Progenitor cell of endocrine pancreas (in vitro differentiated cells): ENCODE measurements around the gene EOMES. TPM values are rescaled to one million over a fixed set of nuclear protein-coding genes. Genes with fewer than 3 reads are reported as not detected.

Experiments
- DNase-seq: peaks from one replicate; pipeline ENCODE4 v3.0.0; 2021; ENCODE audit warnings: low spot score; ENCODE audit not compliant: unreplicated experiment
- H3K27ac Mint-ChIP-seq: 2 replicates; pipeline ENCODE4 v1.8.0; 2021; ENCODE audit warnings: mild to moderate bottlenecking, moderate library complexity, mixed read lengths
- H3K27me3 Mint-ChIP-seq: 2 replicates; pipeline ENCODE4 v1.8.0; 2021; ENCODE audit warnings: mixed read lengths
- H3K36me3 Mint-ChIP-seq: 2 replicates; pipeline ENCODE4 v1.8.0; 2022; ENCODE audit warnings: mixed read lengths; ENCODE audit not compliant: insufficient read depth
- H3K4me1 Mint-ChIP-seq: 2 replicates; pipeline ENCODE4 v1.8.0; 2021; ENCODE audit warnings: low read depth, mixed read lengths
- H3K4me3 Mint-ChIP-seq: 2 replicates; pipeline ENCODE4 v1.8.0; 2021; ENCODE audit warnings: low read depth, mild to moderate bottlenecking, moderate library complexity, mixed read lengths
- H3K9me3 Mint-ChIP-seq: 2 replicates; pipeline ENCODE4 v1.8.0; 2021; ENCODE audit warnings: low read depth, mixed read lengths
- CTCF ChIP-seq: fragments of 200-600 bp; sonication (generic); IDR thresholded peaks from one replicate; pipeline ENCODE4 v1.5.0; 2021; ENCODE audit warnings: antibody characterized with exemption, mild to moderate bottlenecking; ENCODE audit not compliant: unreplicated experiment
- total RNA-seq: library from RNA; stranded (reverse); gene quantifications from 2 replicates; pipeline ENCODE4 v1.2.1, GENCODE V29; 2021

Gene EOMES
- total RNA-seq, 1 donor from 2014 or later, result not detected

- Mint-ChIP-seq H3K4me1 (peaks cover 18% of the 10 kb centered on the region), H3K36me3 (no peaks in the 10 kb centered on the region), H3K4me3 (peak overlapping the region; percentile 29), H3K27me3 (peaks cover 90% of the 10 kb centered on the region), H3K9me3 (no peaks in the 10 kb centered on the region), H3K27ac (no peak overlapping the region)
- DNase-seq, result no peak
- TF ChIP-seq CTCF, result no peak
Measured at GRCh38 chr3:27714692-27715453, 7.2 kb downstream of the EOMES start.

GRCh38 chr3:27714146-27714526 lies 8.0 kb downstream of the EOMES start:
- H3K27ac Mint-ChIP-seq, result no peak overlapping the region
- no peak for TF ChIP-seq CTCF

GRCh38 chr3:27713435-27714145 lies 8.5 kb downstream of the EOMES start:
- TF ChIP-seq CTCF, result no peak

More at GRCh38 chr3:27714146-27714526, 8.0 kb downstream of the EOMES start:
- no peaks in the 10 kb centered on the region for H3K9me3 Mint-ChIP-seq
- H3K36me3 Mint-ChIP-seq, result no peaks in the 10 kb centered on the region
- peaks cover 86% of the 10 kb centered on the region for H3K27me3 Mint-ChIP-seq
- peak overlapping the region; percentile 81 for H3K4me3 Mint-ChIP-seq
- H3K4me1 Mint-ChIP-seq, result peaks cover 18% of the 10 kb centered on the region
- no peak for DNase-seq

GRCh38 chr3:27713078-27713423 lies 9.1 kb downstream of the EOMES start:
- H3K27me3 Mint-ChIP-seq, result peaks cover 80% of the 10 kb centered on the region
- no peak for DNase-seq
- peaks cover 18% of the 10 kb centered on the region for H3K4me1 Mint-ChIP-seq
- TF ChIP-seq CTCF, result no peak
- no peaks in the 10 kb centered on the region for H3K36me3 Mint-ChIP-seq
- H3K27ac Mint-ChIP-seq, result peak overlapping the region; percentile 17
- no peaks in the 10 kb centered on the region for H3K9me3 Mint-ChIP-seq
- H3K4me3 Mint-ChIP-seq, result peak overlapping the region; percentile 81

More at GRCh38 chr3:27713435-27714145, 8.5 kb downstream of the EOMES start:
- Mint-ChIP-seq H3K9me3 (no peaks in the 10 kb centered on the region), H3K4me3 (peak overlapping the region; percentile 81), H3K27ac (no peak overlapping the region), H3K36me3 (no peaks in the 10 kb centered on the region), H3K4me1 (peaks cover 18% of the 10 kb centered on the region), H3K27me3 (peaks cover 83% of the 10 kb centered on the region)
- no peak for DNase-seq

- peak overlapping the region; percentile 17 for H3K27ac Mint-ChIP-seq
- H3K27me3 Mint-ChIP-seq, result peaks cover 73% of the 10 kb centered on the region
- H3K9me3 Mint-ChIP-seq, result no peaks in the 10 kb centered on the region
- H3K4me3 Mint-ChIP-seq, result peak overlapping the region; percentile 81
- H3K4me1 Mint-ChIP-seq, result peaks cover 18% of the 10 kb centered on the region
- DNase-seq, result peak; percentile 62
- peak; percentile 77 for TF ChIP-seq CTCF
- H3K36me3 Mint-ChIP-seq, result no peaks in the 10 kb centered on the region
Measured at GRCh38 chr3:27712136-27713077, 9.7 kb downstream of the EOMES start.
